MCF 10A (cell line): ENCODE results near the gene KCNJ16. TPM values are rescaled to one million over a fixed set of nuclear protein-coding genes. Genes with fewer than 3 reads are reported as not detected.

Experiments
- BruUV-seq: library from RNA; stranded (reverse); fragments of 400-500 nt; replicated peaks from 2 replicates; lab custom pipeline; 2021; lab: Mats Ljungman, UMichigan
- CTCF ChIA-PET: fragments of 300-600 bp; sonication (Branson Sonifier 250); formaldehyde crosslinking; extraction: SDS; loops from one replicate; lab custom pipeline; 2021; ENCODE audit warnings: antibody characterized with exemption, inconsistent platforms; lab: Yijun Ruan, JAX
- POLR2A ChIA-PET: fragments of 300-600, 350-650 bp; sonication (Branson Sonifier 250); formaldehyde crosslinking; extraction: SDS; loops from one replicate; lab custom pipeline; 2020; ENCODE audit warnings: antibody characterized with exemption, inconsistent platforms; lab: Yijun Ruan, JAX
- DNase-seq: peaks from one replicate; pipeline ENCODE4 v3.0.0-alpha.2; 2018; ENCODE audit not compliant: unreplicated experiment
- H3K27ac Mint-ChIP-seq: one replicate; pipeline ENCODE4 v1.8.0; 2022; ENCODE audit warnings: mild to moderate bottlenecking, low read depth, mixed read lengths; ENCODE audit not compliant: unreplicated experiment
- H3K27me3 Mint-ChIP-seq: one replicate; pipeline ENCODE4 v1.8.0; 2022; ENCODE audit warnings: mixed read lengths; ENCODE audit not compliant: insufficient read depth, unreplicated experiment
- H3K36me3 Mint-ChIP-seq: one replicate; pipeline ENCODE4 v1.8.0; 2022; ENCODE audit warnings: mild to moderate bottlenecking, moderate library complexity, mixed read lengths; ENCODE audit not compliant: insufficient read depth, unreplicated experiment
- H3K4me1 Mint-ChIP-seq: one replicate; pipeline ENCODE4 v1.8.0; 2022; ENCODE audit warnings: mixed read lengths; ENCODE audit not compliant: insufficient read depth, unreplicated experiment
- H3K4me3 Mint-ChIP-seq: one replicate; pipeline ENCODE4 v1.8.0; 2022; ENCODE audit warnings: mild to moderate bottlenecking, moderate library complexity, mixed read lengths; ENCODE audit not compliant: unreplicated experiment
- H3K9me3 Mint-ChIP-seq: one replicate; pipeline ENCODE4 v1.8.0; 2022; ENCODE audit warnings: mixed read lengths; ENCODE audit not compliant: unreplicated experiment
- CTCF ChIP-seq: fragments of 200-600 bp; IDR thresholded peaks from one replicate; pipeline ENCODE4 v1.8.0; 2022; ENCODE audit warnings: antibody characterized with exemption, mild to moderate bottlenecking; ENCODE audit not compliant: unreplicated experiment
- intact Hi-C: fragments of 100-400 bp; cut with micrococcal nuclease; formaldehyde crosslinking; loops from 2 replicates; pipeline ENCODE4 v1.14.1; 2022
- total RNA-seq: library from RNA; stranded (reverse); gene quantifications from 2 replicates; pipeline ENCODE4 v1.2.3, GENCODE V29; 2022

KCNJ16 gene
- total RNA-seq, 1 experiment from 2014 or later = 0.42 TPM

GRCh38 chr17:70086516-70086915, 11.5 kb downstream of the KCNJ16 start:
- POLR2A ChIA-PET = no interaction called here
- no peaks in the 10 kb centered on the region for H3K9me3 Mint-ChIP-seq
- CTCF ChIA-PET = no interaction called here
- intact Hi-C loops = no loop called here
- no TSS peak for BruUV-seq
- DNase-seq = no peak
- no peak for TF ChIP-seq CTCF
- H3K27me3 Mint-ChIP-seq = no peaks in the 10 kb centered on the region
- H3K4me3 Mint-ChIP-seq = no peak overlapping the region
- no peak overlapping the region for H3K27ac Mint-ChIP-seq
- peaks cover 8% of the 10 kb centered on the region for H3K4me1 Mint-ChIP-seq
- no peaks in the 10 kb centered on the region for H3K36me3 Mint-ChIP-seq

GRCh38 chr17:70089513-70090148, 14.6 kb downstream of the KCNJ16 start:
- intact Hi-C loops = no loop called here
- Mint-ChIP-seq H3K4me1 (no peaks in the 10 kb centered on the region), H3K36me3 (no peaks in the 10 kb centered on the region), H3K27ac (no peak overlapping the region), H3K4me3 (no peak overlapping the region), H3K27me3 (no peaks in the 10 kb centered on the region), H3K9me3 (no peaks in the 10 kb centered on the region)
- no TSS peak for BruUV-seq
- DNase-seq = no peak
- CTCF ChIA-PET = interaction anchor here (0.8 kb wide), 1 partner anchor 483 kb away, joined by 3 read pairs; no protein-coding TSS in a partner anchor
- no peak for TF ChIP-seq CTCF
- POLR2A ChIA-PET = interaction anchor here (0.6 to 0.8 kb wide), 3 partner anchors 9 to 39 kb away, joined by 3 to 5 read pairs (median 3); no protein-coding TSS in a partner anchor

GRCh38 chr17:70091005-70091568, 16.1 kb downstream of the KCNJ16 start:
- CTCF ChIA-PET = interaction anchor here (0.7 kb wide), 1 partner anchor 413 kb away, joined by 4 read pairs; no protein-coding TSS in a partner anchor
- Mint-ChIP-seq H3K27me3 (no peaks in the 10 kb centered on the region), H3K27ac (peak overlapping the region; percentile 2), H3K4me3 (no peak overlapping the region), H3K4me1 (no peaks in the 10 kb centered on the region), H3K9me3 (no peaks in the 10 kb centered on the region), H3K36me3 (no peaks in the 10 kb centered on the region)
- no peak for DNase-seq
- POLR2A ChIA-PET = interaction anchor here (0.6 kb wide), 1 partner anchor 191 kb away, joined by 3 read pairs; no protein-coding TSS in a partner anchor
- no peak for TF ChIP-seq CTCF
- intact Hi-C loops = no loop called here
- BruUV-seq = no TSS peak

GRCh38 chr17:70091696-70092095, 16.7 kb downstream of the KCNJ16 start:
- no peak for TF ChIP-seq CTCF
- H3K27ac Mint-ChIP-seq = no peak overlapping the region

More at GRCh38 chr17:70091696-70092095, 16.7 kb downstream of the KCNJ16 start:
- H3K4me3 Mint-ChIP-seq = no peak overlapping the region
- no peaks in the 10 kb centered on the region for H3K27me3 Mint-ChIP-seq
- intact Hi-C loops = no loop called here
- no TSS peak for BruUV-seq
- ChIA-PET CTCF (no interaction called here), POLR2A (no interaction called here)
- no peaks in the 10 kb centered on the region for H3K36me3 Mint-ChIP-seq
- H3K4me1 Mint-ChIP-seq = peaks cover 2% of the 10 kb centered on the region
- H3K9me3 Mint-ChIP-seq = no peaks in the 10 kb centered on the region
- no peak for DNase-seq
